H9 (cell line): ENCODE measurements around the gene TAF3. TPM values are rescaled to one million over a fixed set of nuclear protein-coding genes. Genes with fewer than 3 reads are reported as not detected.

ENCODE experiments used
- DNase-seq: peaks from one replicate; pipeline ENCODE4 v3.0.0-alpha.2; 2017
- H2AFZ ChIP-seq: one replicate; pipeline ENCODE4 v1.6.1; 2013; ENCODE audit warnings: mild to moderate bottlenecking, low read length, control low read depth, moderate library complexity
- H2AK5ac ChIP-seq: 2 replicates; pipeline ENCODE4 v1.6.1; 2013; ENCODE audit warnings: low read length, control low read depth, mixed read lengths; ENCODE audit not compliant: insufficient read length
- H2BK120ac ChIP-seq: one replicate; pipeline ENCODE4 v1.6.1; 2013; ENCODE audit warnings: low read depth, mild to moderate bottlenecking, low read length, control low read depth, inconsistent platforms; ENCODE audit not compliant: poor library complexity, severe bottlenecking
- H2BK12ac ChIP-seq: 2 replicates; pipeline ENCODE4 v1.6.1; 2013; ENCODE audit warnings: low read length, control low read depth, mixed read lengths, low read depth; ENCODE audit not compliant: insufficient read length
- H2BK15ac ChIP-seq: 2 replicates; pipeline ENCODE4 v1.6.1; 2013; ENCODE audit warnings: low read depth, low read length, control low read depth
- H2BK20ac ChIP-seq: one replicate; pipeline ENCODE4 v1.6.1; 2013; ENCODE audit warnings: low read depth, mild to moderate bottlenecking, low read length, control low read depth, inconsistent platforms; ENCODE audit not compliant: poor library complexity, severe bottlenecking
- H2BK5ac ChIP-seq: 2 replicates; pipeline ENCODE4 v1.6.1; 2013; ENCODE audit warnings: low read length, control low read depth, mixed read lengths; ENCODE audit not compliant: insufficient read length
- H3K14ac ChIP-seq: 2 replicates; pipeline ENCODE4 v1.6.1; 2013; ENCODE audit warnings: low read length, control low read depth; ENCODE audit not compliant: insufficient read depth
- H3K18ac ChIP-seq: 2 replicates; pipeline ENCODE4 v1.6.1; 2013; ENCODE audit warnings: low read depth, mild to moderate bottlenecking, mixed read lengths, low read length, control low read depth; ENCODE audit not compliant: insufficient read length
- H3K23ac ChIP-seq: 2 replicates; pipeline ENCODE4 v1.6.1; 2013; ENCODE audit warnings: low read length, control low read depth, mixed read lengths, low read depth; ENCODE audit not compliant: insufficient read length
- H3K23me2 ChIP-seq: 2 replicates; pipeline ENCODE4 v1.6.1; 2013; ENCODE audit warnings: low read depth, mild to moderate bottlenecking, mixed read lengths, low read length, control low read depth; ENCODE audit not compliant: insufficient read length, poor library complexity, severe bottlenecking
- H3K27ac ChIP-seq: 2 replicates; pipeline ENCODE4 v1.5.1; 2013; ENCODE audit warnings: low read length, control low read depth, mixed read lengths, low read depth; ENCODE audit not compliant: insufficient read length
- H3K27me3 ChIP-seq: 2 replicates; pipeline ENCODE4 v1.6.1; 2013; ENCODE audit warnings: low read length, control low read depth, inconsistent platforms; ENCODE audit not compliant: insufficient read depth
- H3K4ac ChIP-seq: 2 replicates; pipeline ENCODE4 v1.6.1; 2013; ENCODE audit warnings: low read depth, mild to moderate bottlenecking, control low read depth, inconsistent platforms, low read length, moderate library complexity
- H3K4me1 ChIP-seq: 2 replicates; pipeline ENCODE4 v1.6.1; 2013; ENCODE audit warnings: low read length, control low read depth, inconsistent platforms; ENCODE audit not compliant: insufficient read depth
- H3K4me2 ChIP-seq: 2 replicates; pipeline ENCODE4 v1.6.1; 2013; ENCODE audit warnings: low read length, control low read depth, mixed read lengths; ENCODE audit not compliant: insufficient read length, insufficient read depth
- H3K56ac ChIP-seq: 2 replicates; pipeline ENCODE4 v1.6.1; 2013; ENCODE audit warnings: low read depth, mild to moderate bottlenecking, mixed read lengths, low read length, control low read depth; ENCODE audit not compliant: insufficient read length
- H3K79me1 ChIP-seq: 2 replicates; pipeline ENCODE4 v1.6.1; 2013; ENCODE audit warnings: low read depth, mild to moderate bottlenecking, moderate library complexity, low read length, control low read depth, inconsistent platforms; ENCODE audit not compliant: insufficient read depth, poor library complexity, severe bottlenecking
- H3K79me2 ChIP-seq: 2 replicates; pipeline ENCODE4 v1.6.1; 2013; ENCODE audit warnings: low read length, control low read depth, inconsistent platforms; ENCODE audit not compliant: insufficient read depth
- H3K9ac ChIP-seq: 2 replicates; pipeline ENCODE4 v1.6.1; 2013; ENCODE audit warnings: low read length, control low read depth, mixed read lengths; ENCODE audit not compliant: insufficient read length; ENCODE audit errors: extremely low read depth
- H3K9me3 ChIP-seq: one replicate; pipeline ENCODE4 v1.6.1; 2013; ENCODE audit warnings: low read depth, low read length, inconsistent platforms; ENCODE audit not compliant: control insufficient read depth
- H3T11ph ChIP-seq: one replicate; pipeline ENCODE4 v1.6.1; 2013; ENCODE audit warnings: mild to moderate bottlenecking, low read length, control low read depth, inconsistent platforms
- H4K20me1 ChIP-seq: one replicate; pipeline ENCODE4 v1.6.1; 2013; ENCODE audit not compliant: control insufficient read depth, insufficient read length, insufficient read depth
- H4K5ac ChIP-seq: 2 replicates; pipeline ENCODE4 v1.6.1; 2013; ENCODE audit warnings: low read depth, mild to moderate bottlenecking, mixed read lengths, low read length, control low read depth; ENCODE audit not compliant: insufficient read length
- H4K8ac ChIP-seq: replicated peaks from 2 replicates; pipeline ENCODE4 v1.6.1; 2013; ENCODE audit warnings: low read length, control low read depth, mixed read lengths, low read depth; ENCODE audit not compliant: insufficient read length
- H4K91ac ChIP-seq: 2 replicates; pipeline ENCODE4 v1.6.1; 2013; ENCODE audit warnings: low read depth, mild to moderate bottlenecking, moderate library complexity, mixed read lengths, low read length, control low read depth; ENCODE audit not compliant: insufficient read length
- H3K27ac Mint-ChIP-seq, 3 experiments: 2 replicates in 2 of 3; 3 replicates in 1 of 3; pipeline ENCODE4 v1.8.0; 2020 to 2021; ENCODE audit warnings: mixed read lengths in 3 of 3, mild to moderate bottlenecking in 1 of 3, moderate library complexity in 1 of 3
- H3K27me3 Mint-ChIP-seq: 2 replicates; pipeline ENCODE4 v1.8.0; 2021; ENCODE audit warnings: low read depth, mild to moderate bottlenecking, moderate library complexity, mixed read lengths
- H3K36me3 Mint-ChIP-seq, 3 experiments: 2 replicates in 2 of 3; 3 replicates in 1 of 3; pipeline ENCODE4 v1.8.0; 2020 to 2021; ENCODE audit warnings: low read depth in 3 of 3, mixed read lengths in 3 of 3; ENCODE audit not compliant: insufficient read depth in 1 of 3
- H3K4me1 Mint-ChIP-seq, 2 experiments: 2 replicates each; pipeline ENCODE4 v1.8.0; 2020; ENCODE audit warnings: mixed read lengths in 2 of 2
- H3K4me3 Mint-ChIP-seq, 2 experiments: 2 replicates in 1 of 2; 3 replicates in 1 of 2; pipeline ENCODE4 v1.8.0; 2020 to 2021; ENCODE audit warnings: mild to moderate bottlenecking in 2 of 2, mixed read lengths in 2 of 2, moderate library complexity in 1 of 2
- H3K9me3 Mint-ChIP-seq, 2 experiments: 2 replicates in 1 of 2; 3 replicates in 1 of 2; pipeline ENCODE4 v1.8.0; 2020; ENCODE audit warnings: mild to moderate bottlenecking in 2 of 2, mixed read lengths in 2 of 2, moderate library complexity in 1 of 2
- CTCF ChIP-seq: fragments of 200-600 bp; sonication (generic); conservative IDR thresholded peaks from 3 replicates; pipeline ENCODE4 v1.8.0; 2021; ENCODE audit warnings: antibody characterized with exemption, mild to moderate bottlenecking
- WGBS: extraction: QIAGEN DNeasy Blood & Tissue Kit; methylation state at CpG from one replicate; pipeline ENCODE4 v1.1.7; 2013; ENCODE audit warnings: missing lambda C conversion rate, low lambda C conversion rate, mixed read lengths; ENCODE audit not compliant: insufficient read length; ENCODE audit errors: extremely low coverage; 5-methylcytosine and 5-hydroxymethylcytosine counted together
- total RNA-seq: library from RNA; stranded (reverse); gene quantifications from 2 replicates; pipeline ENCODE4 v1.2.1, GENCODE V29; 2021

TAF3 gene
- total RNA-seq, 1 experiment from 2014 or later, result 10.2 TPM

- Histone ChIP-seq H2BK15ac (no peak overlapping the region), H2AFZ (no peak overlapping the region), H3K18ac (no peak overlapping the region), H3K4me1 (0 out of 2 replicates have a peak, but pooled peaks cover 2% of the 10 kb centered on the region), H4K91ac (no peak overlapping the region), H3K79me1 (no peaks in the 10 kb centered on the region), H3K27me3 (no peaks in the 10 kb centered on the region), H2BK5ac (no peak overlapping the region), H3K23me2 (peaks cover 10% of the 10 kb centered on the region), H3K27ac (no peak overlapping the region), H2BK20ac (no peak overlapping the region), H3K79me2 (no peaks in the 10 kb centered on the region), H4K5ac (no peak overlapping the region), H2BK120ac (no peak overlapping the region), H3K14ac (no peak overlapping the region), H3K23ac (no peak overlapping the region), H3T11ph (no peak overlapping the region), H2AK5ac (no peak overlapping the region), H4K20me1 (no peaks in the 10 kb centered on the region), H3K4me2 (peak overlapping the region; percentile 67), H4K8ac (no peak overlapping the region), H3K4ac (no peak overlapping the region), H3K9me3 (no peaks in the 10 kb centered on the region), H3K56ac (no peak overlapping the region), H2BK12ac (no peak overlapping the region), H3K9ac (peak overlapping the region; percentile 37)
- Mint-ChIP-seq H3K36me3 (peaks cover 0 to 3% (median 0%) of the 10 kb centered on the region in 3 experiments; a peak in 2 of 7 replicates), H3K4me1 (peaks cover 21% of the 10 kb centered on the region in 2 experiments), H3K27me3 (peaks cover 15% of the 10 kb centered on the region), H3K4me3 (peak overlapping the region; percentile 98 to 100), H3K9me3 (peaks cover 0 to 2% of the 10 kb centered on the region in 2 experiments; a peak in 1 of 5 replicates), H3K27ac (peak overlapping the region; percentile 82 to 96 (median 95); a peak in 2 of 7 replicates)
- no CpG with 5 or more reads among the region's 12 CpGs for WGBS
- TF ChIP-seq CTCF, result no peak
- DNase-seq, result no peak
Measured at GRCh38 chr10:7817576-7817975, 729 bp upstream of the TAF3 start.
